Activated CD4-positive, alpha-beta T cell treated with anti-CD3 and anti-CD28 coated beads, Interleukin-2, Interleukin-4, amounts not matched to agents 100 ng/mL and 50 ng/mL, durations not matched to agents 16 hours and 8 hours (primary cell): ENCODE data around the gene ZC2HC1C.
A peak's percentile ranks its signal among the peaks of the same experiment; 100 is the strongest.

ENCODE experiments used
- DNase-seq: peaks from one replicate; pipeline ENCODE4 v3.0.0-alpha.2; 2020; ENCODE audit warnings: low spot score

Gene ZC2HC1C

GRCh38 chr14:75069121-75069810 lies at the start of gene ZC2HC1C:
Gene ZC2HC1C (plus strand): TSS chr14:75069641. CDS start chr14:75070574, 933 bp downstream.
- DNase-seq = peak; percentile 83

GRCh38 chr14:75022655-75023054 lies 46.8 kb upstream of the ZC2HC1C start:
- no peak for DNase-seq

GRCh38 chr14:75023108-75023507 lies 46.3 kb upstream of the ZC2HC1C start:
- DNase-seq = no peak

- DNase-seq = no peak
Measured at GRCh38 chr14:75025082-75025481, 44.4 kb upstream of the ZC2HC1C start.

- no peak for DNase-seq
Measured at GRCh38 chr14:75025876-75026275, 43.6 kb upstream of the ZC2HC1C start.

GRCh38 chr14:75030147-75030546 lies 39.3 kb upstream of the ZC2HC1C start:
- DNase-seq = no peak

- no peak for DNase-seq
Measured at GRCh38 chr14:75032939-75033338, 36.5 kb upstream of the ZC2HC1C start.

- DNase-seq = no peak
Measured at GRCh38 chr14:75040507-75040906, 28.9 kb upstream of the ZC2HC1C start.

GRCh38 chr14:75040959-75041358 lies 28.5 kb upstream of the ZC2HC1C start:
- DNase-seq = no peak

GRCh38 chr14:75041613-75042012 lies 27.8 kb upstream of the ZC2HC1C start:
- DNase-seq = no peak

- no peak for DNase-seq
Measured at GRCh38 chr14:75042035-75042434, 27.4 kb upstream of the ZC2HC1C start.

GRCh38 chr14:75044322-75044721 lies 25.1 kb upstream of the ZC2HC1C start:
- DNase-seq = no peak

GRCh38 chr14:75044752-75045151 lies 24.7 kb upstream of the ZC2HC1C start:
- DNase-seq = no peak

GRCh38 chr14:75046275-75046674 lies 23.2 kb upstream of the ZC2HC1C start:
- no peak for DNase-seq

GRCh38 chr14:75046899-75047298 lies 22.5 kb upstream of the ZC2HC1C start:
- peak; percentile 37 for DNase-seq

- no peak for DNase-seq
Measured at GRCh38 chr14:75047506-75047905, 21.9 kb upstream of the ZC2HC1C start.

- DNase-seq = no peak
Measured at GRCh38 chr14:75048101-75048500, 21.3 kb upstream of the ZC2HC1C start.

GRCh38 chr14:75049136-75049535 lies 20.3 kb upstream of the ZC2HC1C start:
- no peak for DNase-seq

GRCh38 chr14:75049731-75050201 lies 19.7 kb upstream of the ZC2HC1C start:
- DNase-seq = no peak

- DNase-seq = peak; percentile 80
Measured at GRCh38 chr14:75050852-75051555, 18.4 kb upstream of the ZC2HC1C start, which contains the start of gene MLH3. Gene MLH3 (minus strand): TSS chr14:75051467. CDS start chr14:75049655, 1,812 bp downstream.

GRCh38 chr14:75051556-75051899 lies 17.9 kb upstream of the ZC2HC1C start:
- no peak for DNase-seq

- DNase-seq = no peak
Measured at GRCh38 chr14:75053396-75054291, 15.8 kb upstream of the ZC2HC1C start.
